Measurements from ENCODE around the gene MOG. TPM values are rescaled to one million over a fixed set of nuclear protein-coding genes. Genes with fewer than 3 reads are reported as not detected.

The MOG gene
- total and polyA plus RNA-seq, 5 donors: 1.5 to 4.8 (median 2.4) TPM

- no peaks in the 10 kb centered on the region for H3K27me3 ChIP-seq (ENCODE audit: control insufficient read depth, insufficient read depth)
- intact Hi-C loops (cut with DNase I): loop anchor here in 1 of 4 donors (2.0 kb wide), 1 partner anchor 65 kb away; no protein-coding TSS in a partner anchor
- peak in 1 of 2 donors; percentile 72 for ATAC-seq
- no peaks in the 10 kb centered on the region for H3K4me1 ChIP-seq (ENCODE audit: control insufficient read depth, insufficient read depth, low read length)
- H3K27ac ChIP-seq (ENCODE audit: low read length): no peak overlapping the region
- no peaks in the 10 kb centered on the region for H3K9me3 ChIP-seq (ENCODE audit: control insufficient read depth, low read length)
- no peak overlapping the region for H3K4me3 ChIP-seq (ENCODE audit: low read length)
- WGBS: 47% methylated on average over 3 of the region's 3 CpGs
- DNase-seq: peak in 1 of 3 donors; percentile 60
These were observed 15.3 kb upstream of the MOG start for GRCh38 chr6:29641430-29642148.

GRCh38 chr6:29647927-29648642, 8.8 kb upstream of the MOG start:
- DNase-seq (no peak), ATAC-seq (no peak)
- no peak overlapping the region for H3K27ac ChIP-seq (ENCODE audit: low read length)
- no peaks in the 10 kb centered on the region for H3K4me1 ChIP-seq (ENCODE audit: control insufficient read depth, insufficient read depth, low read length)
- H3K4me3 ChIP-seq (ENCODE audit: low read length): no peak overlapping the region
- H3K9me3 ChIP-seq (ENCODE audit: control insufficient read depth, low read length): no peaks in the 10 kb centered on the region
- no peaks in the 10 kb centered on the region for H3K27me3 ChIP-seq (ENCODE audit: control insufficient read depth, insufficient read depth)
- 91% methylated on average over 23 of the region's 23 CpGs for WGBS
- intact Hi-C loops (cut with DNase I): loop anchor here in 1 of 4 donors (2.0 kb wide), 1 partner anchor 49 kb away; no protein-coding TSS in a partner anchor

GRCh38 chr6:29649701-29650673, 6.9 kb upstream of the MOG start:
- 5% methylated on average over 33 of the region's 33 CpGs for whole genome bisulfite sequencing
- peak overlapping the region; percentile 100 for H3K27ac ChIP-seq (ENCODE audit: low read length)
- no peaks in the 10 kb centered on the region for H3K9me3 ChIP-seq (ENCODE audit: control insufficient read depth, low read length)
- H3K4me3 ChIP-seq (ENCODE audit: low read length): peak overlapping the region; percentile 74
- H3K27me3 ChIP-seq (ENCODE audit: control insufficient read depth, insufficient read depth): no peaks in the 10 kb centered on the region
- peak; percentile 97 for ATAC-seq
- peak; percentile 98 to 99 (median 98) for DNase-seq
- H3K4me1 ChIP-seq (ENCODE audit: control insufficient read depth, insufficient read depth, low read length): no peaks in the 10 kb centered on the region
- intact Hi-C loops (cut with DNase I): loop anchor here in 2 of 4 donors (2.0 to 5.0 kb wide), 2 partner anchors 37 to 47 kb away; no protein-coding TSS in a partner anchor

GRCh38 chr6:29651413-29652197, 5.3 kb upstream of the MOG start:
- ATAC-seq: no peak
- WGBS: 71% methylated on average over 8 of the region's 8 CpGs
- Histone ChIP-seq H3K9me3 (ENCODE audit: control insufficient read depth, low read length) (no peaks in the 10 kb centered on the region), H3K4me3 (ENCODE audit: low read length) (no peak overlapping the region), H3K4me1 (ENCODE audit: control insufficient read depth, insufficient read depth, low read length) (no peaks in the 10 kb centered on the region), H3K27ac (ENCODE audit: low read length) (no peak overlapping the region), H3K27me3 (ENCODE audit: control insufficient read depth, insufficient read depth) (no peaks in the 10 kb centered on the region)
- intact Hi-C loops (cut with DNase I): loop anchor here in 1 of 4 donors (5.0 kb wide), 1 partner anchor 36 kb away; no protein-coding TSS in a partner anchor
- DNase-seq: no peak

- ATAC-seq (no peak), DNase-seq (no peak)
- Histone ChIP-seq H3K27me3 (ENCODE audit: control insufficient read depth, insufficient read depth) (no peaks in the 10 kb centered on the region), H3K4me3 (ENCODE audit: low read length) (no peak overlapping the region), H3K9me3 (ENCODE audit: control insufficient read depth, low read length) (no peaks in the 10 kb centered on the region), H3K4me1 (ENCODE audit: control insufficient read depth, insufficient read depth, low read length) (no peaks in the 10 kb centered on the region), H3K27ac (ENCODE audit: low read length) (no peak overlapping the region)
- 87% methylated on average over 10 of the region's 10 CpGs for WGBS
- intact Hi-C loops (cut with DNase I): loop anchor here in 1 of 4 donors (5.0 kb wide), 1 partner anchor 35 kb away; no protein-coding TSS in a partner anchor
These were observed 4.7 kb upstream of the MOG start for GRCh38 chr6:29652198-29652584.

- no peaks in the 10 kb centered on the region for H3K4me1 ChIP-seq (ENCODE audit: control insufficient read depth, insufficient read depth, low read length)
- no peak overlapping the region for H3K4me3 ChIP-seq (ENCODE audit: low read length)
- H3K27ac ChIP-seq (ENCODE audit: low read length): no peak overlapping the region
- no peaks in the 10 kb centered on the region for H3K27me3 ChIP-seq (ENCODE audit: control insufficient read depth, insufficient read depth)
- H3K9me3 ChIP-seq (ENCODE audit: control insufficient read depth, low read length): no peaks in the 10 kb centered on the region
- intact Hi-C loops (cut with DNase I): loop anchor here in 1 of 4 donors (5.0 kb wide), 1 partner anchor 34 kb away; no protein-coding TSS in a partner anchor
- WGBS: 12% methylated on average over 8 of the region's 8 CpGs
- ATAC-seq (no peak), DNase-seq (no peak)
These were observed 3.3 kb upstream of the MOG start for GRCh38 chr6:29653452-29654038.

- no peaks in the 10 kb centered on the region for H3K4me1 ChIP-seq (ENCODE audit: control insufficient read depth, insufficient read depth, low read length)
- H3K27ac ChIP-seq (ENCODE audit: low read length): peak overlapping the region; percentile 97
- no peaks in the 10 kb centered on the region for H3K9me3 ChIP-seq (ENCODE audit: control insufficient read depth, low read length)
- DNase-seq: no peak
- H3K4me3 ChIP-seq (ENCODE audit: low read length): no peak overlapping the region
- peak in 1 of 2 donors; percentile 23 for ATAC-seq
- no peaks in the 10 kb centered on the region for H3K27me3 ChIP-seq (ENCODE audit: control insufficient read depth, insufficient read depth)
- intact Hi-C loops (cut with DNase I): no loop called here
- WGBS: 45% methylated on average over 6 of the region's 6 CpGs
These were observed 1.2 kb upstream of the MOG start for GRCh38 chr6:29655658-29656057.

GRCh38 chr6:29656157-29656556, 735 bp upstream of the MOG start:
- no peak overlapping the region for H3K27ac ChIP-seq (ENCODE audit: low read length)
- no peak overlapping the region for H3K4me3 ChIP-seq (ENCODE audit: low read length)
- peak; percentile 84 to 90 for ATAC-seq
- no peak for DNase-seq
- intact Hi-C loops (cut with DNase I): no loop called here
- 9% methylated on average over 2 of the region's 2 CpGs for WGBS
- H3K27me3 ChIP-seq (ENCODE audit: control insufficient read depth, insufficient read depth): no peaks in the 10 kb centered on the region
- no peaks in the 10 kb centered on the region for H3K4me1 ChIP-seq (ENCODE audit: control insufficient read depth, insufficient read depth, low read length)
- H3K9me3 ChIP-seq (ENCODE audit: control insufficient read depth, low read length): no peaks in the 10 kb centered on the region

- DNase-seq (no peak), ATAC-seq (no peak)
- Histone ChIP-seq H3K4me3 (ENCODE audit: low read length) (no peak overlapping the region), H3K27ac (ENCODE audit: low read length) (no peak overlapping the region), H3K9me3 (ENCODE audit: control insufficient read depth, low read length) (no peaks in the 10 kb centered on the region), H3K4me1 (ENCODE audit: control insufficient read depth, insufficient read depth, low read length) (no peaks in the 10 kb centered on the region), H3K27me3 (ENCODE audit: control insufficient read depth, insufficient read depth) (no peaks in the 10 kb centered on the region)
- intact Hi-C loops (cut with DNase I): no loop called here
- WGBS: 64% methylated on average over 3 of the region's 3 CpGs
These were observed 4.2 kb downstream of the MOG start for GRCh38 chr6:29661071-29661470.
